Activated T-cell treated with anti-CD3 and anti-CD28 coated beads for 48 hours (primary cell): Measurements from ENCODE around the gene REN.

Experiments used
- DNase-seq: peaks from one replicate; pipeline ENCODE4 v3.0.0-alpha.2; 2020; ENCODE audit warnings: low read depth

REN gene

GRCh38 chr1:204166219-204166618 lies at the start of gene REN:
Gene REN (minus strand): TSS chr1:204166337. CDS start chr1:204166293, 44 bp downstream.
- DNase-seq = no peak

GRCh38 chr1:204213668-204214662 lies 47.8 kb upstream of the REN start, which contains the start of gene GOLT1A:
Gene GOLT1A (minus strand): TSS chr1:204213988. CDS start chr1:204213906, 82 bp downstream.
- DNase-seq = peak; percentile 37

- no peak for DNase-seq
Observed at GRCh38 chr1:204212715-204213114, 46.6 kb upstream of the REN start.

- no peak for DNase-seq
Observed at GRCh38 chr1:204211046-204211445, 44.9 kb upstream of the REN start.

- peak; percentile 73 for DNase-seq
Observed at GRCh38 chr1:204207136-204207616, 41.0 kb upstream of the REN start.

GRCh38 chr1:204206121-204206520 lies 40.0 kb upstream of the REN start:
- DNase-seq = no peak

- no peak for DNase-seq
Observed at GRCh38 chr1:204205486-204205885, 39.3 kb upstream of the REN start.

- no peak for DNase-seq
Observed at GRCh38 chr1:204204944-204205343, 38.8 kb upstream of the REN start.

- no peak for DNase-seq
Observed at GRCh38 chr1:204203206-204203767, 37.1 kb upstream of the REN start.

- DNase-seq = no peak
Observed at GRCh38 chr1:204202481-204202880, 36.3 kb upstream of the REN start.

- DNase-seq = no peak
Observed at GRCh38 chr1:204201348-204202040, 35.4 kb upstream of the REN start.

- DNase-seq = no peak
Observed at GRCh38 chr1:204199579-204199978, 33.4 kb upstream of the REN start.

- no peak for DNase-seq
Observed at GRCh38 chr1:204198348-204199340, 32.5 kb upstream of the REN start.

GRCh38 chr1:204197068-204197467 lies 30.9 kb upstream of the REN start:
- DNase-seq = no peak

GRCh38 chr1:204196068-204196795 lies 30.1 kb upstream of the REN start, which contains the start of gene KISS1:
Gene KISS1 (minus strand): TSS chr1:204196491. CDS start chr1:204192876, 3,615 bp downstream.
- no peak for DNase-seq

- DNase-seq = no peak
Observed at GRCh38 chr1:204194771-204195170, 28.6 kb upstream of the REN start.

GRCh38 chr1:204194080-204194479 lies 27.9 kb upstream of the REN start:
- no peak for DNase-seq

GRCh38 chr1:204192589-204193352 lies 26.6 kb upstream of the REN start:
- no peak for DNase-seq

- DNase-seq = no peak
Observed at GRCh38 chr1:204192046-204192445, 25.9 kb upstream of the REN start.

- no peak for DNase-seq
Observed at GRCh38 chr1:204191456-204191855, 25.3 kb upstream of the REN start.
